NCI-H1436 (cell line): ENCODE results near the gene DLG4.
"Not testable (repeated sequence)": the region's sequence is repeated elsewhere in the genome, so short reads cannot be mapped to it uniquely, and the experiment has no call there.

Experiments used
- DNase-seq: peaks from one replicate; lab custom pipeline; 2025; lab: John Stamatoyannopoulos, UW

Gene DLG4

DNA sequence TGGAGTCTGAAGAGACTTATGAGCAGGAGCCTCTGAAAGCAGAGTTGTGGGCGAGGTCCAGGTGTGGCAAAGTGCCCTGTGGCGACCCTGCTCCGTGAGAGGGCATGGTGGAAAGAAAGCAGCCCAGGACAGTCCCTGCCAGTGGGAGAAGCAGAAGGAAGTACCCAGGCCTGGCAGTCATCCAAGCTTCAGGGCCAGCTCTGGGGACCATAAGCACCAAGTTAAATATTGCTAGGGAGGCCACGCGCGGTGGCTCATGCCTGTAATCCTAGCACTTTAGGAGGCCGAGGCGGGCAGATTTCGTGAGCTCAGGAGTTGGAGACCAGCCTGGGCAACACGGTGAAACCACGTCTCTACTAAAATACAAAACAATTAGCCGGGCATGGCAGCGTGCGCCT, 35.5 kb downstream of the DLG4 start:
- no peak for DNase-seq

DNA sequence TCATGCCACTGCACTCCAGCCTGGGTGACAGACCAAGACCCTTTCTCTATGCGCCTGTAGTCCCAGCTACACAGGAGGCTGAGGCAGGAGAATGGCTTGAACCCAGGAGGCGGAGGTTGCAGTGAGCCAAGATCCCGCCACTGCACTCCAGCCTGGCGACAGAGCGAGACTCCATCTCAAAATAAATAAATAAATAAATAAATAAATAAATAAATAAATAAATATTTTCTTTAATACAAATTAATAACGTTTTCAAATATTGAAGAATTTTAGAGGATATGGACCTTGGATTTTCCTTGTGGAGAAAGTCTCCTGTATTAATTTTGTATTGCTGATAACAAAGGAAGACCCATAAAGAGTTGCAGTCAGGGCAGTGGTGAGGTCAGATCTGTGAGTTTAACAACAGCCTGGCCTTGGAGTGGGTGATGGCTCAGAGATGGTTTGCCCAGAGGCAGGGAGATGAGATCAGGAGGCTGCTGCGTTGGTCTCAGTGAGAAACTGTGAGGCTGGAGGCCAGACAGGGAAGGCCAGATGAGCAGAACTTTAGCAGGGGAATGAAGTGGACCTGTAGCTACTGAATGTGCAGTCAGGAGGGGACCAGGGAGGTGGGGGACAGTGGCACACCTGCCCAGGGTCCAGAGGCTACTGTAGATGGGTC, 36.1 kb downstream of the DLG4 start:
- DNase-seq = no peak

GRCh38 chr17:7182101-7182500, 37.5 kb downstream of the DLG4 start:
- not testable (repeated sequence) for DNase-seq

DNA sequence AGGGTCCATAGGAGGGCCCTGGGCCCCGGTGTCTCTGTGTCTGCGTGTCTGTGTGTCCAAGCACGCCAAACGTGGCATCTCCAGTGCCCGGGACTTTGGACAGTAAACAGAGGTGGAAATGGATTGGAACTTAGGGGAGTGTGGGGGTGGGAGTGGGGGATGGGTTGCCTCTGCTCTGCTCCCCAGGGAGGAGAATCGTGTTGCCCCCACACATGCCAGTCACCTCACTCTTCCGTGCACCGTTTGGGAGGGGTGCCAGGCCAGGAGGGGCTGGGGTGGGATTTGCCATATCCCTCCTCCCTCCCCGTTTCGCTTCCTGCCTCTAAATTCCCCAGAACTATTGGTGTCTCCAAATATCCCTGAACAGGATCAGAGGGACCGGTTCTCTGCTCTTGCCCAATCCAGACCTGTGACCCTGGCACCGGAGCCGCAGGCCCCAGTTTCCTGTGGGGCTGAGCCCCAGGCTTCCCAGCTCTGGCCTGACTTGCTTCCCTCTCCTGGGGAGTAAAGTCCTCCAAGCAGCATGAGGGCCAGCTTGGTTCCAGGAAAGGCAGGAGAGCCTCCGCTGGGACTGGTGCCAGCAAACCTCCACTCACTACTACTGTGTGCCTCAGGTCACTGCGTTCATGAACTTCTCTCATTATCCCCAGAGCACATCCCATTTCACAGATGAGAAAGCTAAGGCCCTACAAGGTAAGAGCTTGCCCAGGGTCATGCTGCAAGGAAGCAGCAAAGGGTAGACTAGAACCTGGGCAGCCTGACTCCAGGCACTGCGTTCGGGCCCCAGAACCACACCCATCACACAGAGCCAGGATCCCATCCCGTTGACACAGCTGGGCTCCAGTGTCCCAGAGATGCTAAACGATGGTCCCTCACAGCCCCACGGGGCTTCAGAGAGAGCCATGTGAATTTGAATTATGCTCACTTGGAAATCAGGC, 40.0 kb downstream of the DLG4 start, which contains the start of gene ASGR1:
Gene ASGR1 (minus strand): TSS at position 54 of the 938 bp plus-strand sequence. CDS start 807 bp downstream, outside the sequence.
- no peak for DNase-seq

- no peak for DNase-seq
Observed at GRCh38 chr17:7178973-7179316, 40.7 kb downstream of the DLG4 start.

- no peak for DNase-seq
Observed at GRCh38 chr17:7177954-7178477, 41.6 kb downstream of the DLG4 start.

DNA sequence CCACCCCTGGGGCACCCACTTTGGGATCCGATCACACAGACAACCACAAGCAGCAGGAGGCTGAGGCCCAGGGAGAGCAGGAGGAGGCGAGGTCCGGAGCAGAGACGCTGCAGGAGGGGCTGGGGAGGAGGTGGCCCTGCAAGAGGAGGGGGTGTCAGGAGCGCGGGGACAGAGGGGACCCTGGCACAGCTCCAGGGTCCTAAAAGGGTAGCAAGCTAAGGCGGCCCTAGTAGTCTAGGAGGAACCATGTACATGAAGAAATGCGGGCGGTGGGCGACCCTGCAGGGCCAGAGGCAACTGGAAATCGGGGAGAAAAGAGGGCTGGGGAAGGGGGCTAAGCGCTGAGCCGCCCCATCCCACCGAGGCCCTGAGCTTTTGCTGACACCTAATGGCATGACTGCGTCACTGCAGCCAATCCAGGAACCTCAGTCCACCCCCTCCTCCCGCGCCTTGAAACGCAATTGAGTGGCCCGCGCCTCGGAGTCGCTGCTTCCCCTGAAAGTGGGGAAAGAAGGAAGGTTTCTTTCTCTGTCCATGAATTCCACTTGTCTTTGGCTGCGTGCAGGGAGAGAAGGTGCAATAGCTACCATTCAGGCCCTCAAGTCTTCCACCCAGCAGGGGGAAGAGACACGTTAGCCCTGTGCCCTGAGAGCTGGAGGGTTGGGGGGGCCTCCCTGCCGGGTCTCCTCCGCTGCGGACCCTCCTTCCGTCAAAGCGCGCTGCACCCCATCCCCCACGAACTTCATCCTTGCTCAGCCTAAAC, 42.3 kb downstream of the DLG4 start:
- DNase-seq = peak; percentile 75

GRCh38 chr17:7176841-7177190, 42.8 kb downstream of the DLG4 start:
- no peak for DNase-seq

- DNase-seq = no peak
Observed at GRCh38 chr17:7176107-7176840, 43.4 kb downstream of the DLG4 start.

DNA sequence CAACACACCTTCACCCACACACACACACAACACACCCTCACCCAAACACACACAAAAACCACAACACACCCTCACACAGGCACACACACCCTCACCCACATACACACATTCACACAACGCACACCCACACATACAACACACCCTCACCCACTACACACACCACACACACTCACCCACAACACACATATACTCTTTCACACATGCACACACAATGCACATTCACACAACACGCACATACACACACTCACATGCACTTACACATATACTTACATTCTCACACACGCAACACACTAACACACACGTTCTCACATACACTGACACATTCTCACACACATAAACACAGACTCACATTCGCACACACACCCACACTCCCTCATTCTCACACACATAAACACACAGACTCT, 44.3 kb downstream of the DLG4 start:
- no peak for DNase-seq

DNA sequence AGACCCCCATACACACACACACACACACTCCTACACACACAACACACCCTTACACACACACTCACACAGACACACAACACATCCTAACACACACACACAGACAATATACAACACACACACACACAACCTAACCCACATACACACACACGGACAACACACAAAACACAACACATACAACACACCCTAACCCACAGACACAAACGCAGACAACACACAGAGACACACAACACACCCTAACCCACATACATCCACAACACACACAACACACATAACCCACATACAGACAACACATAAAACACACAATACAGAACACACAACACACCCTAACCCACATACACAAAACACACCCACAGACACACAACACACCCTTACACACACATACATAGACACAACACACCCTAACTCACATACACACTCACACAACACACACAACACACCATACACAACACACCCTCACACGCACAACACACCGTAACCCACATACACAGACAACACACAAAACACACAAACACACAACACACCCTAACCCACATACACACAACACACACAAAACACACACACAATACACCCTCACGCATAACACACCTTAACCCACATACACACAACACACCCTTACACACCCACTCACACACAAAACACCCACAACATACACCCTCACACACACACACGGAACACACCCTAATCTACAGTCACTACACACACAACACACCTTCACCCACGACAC, 44.9 kb downstream of the DLG4 start:
- no peak for DNase-seq

- peak; percentile 40 for DNase-seq
Observed at GRCh38 chr17:7173687-7174602, 45.7 kb downstream of the DLG4 start.

- DNase-seq = not testable (repeated sequence)
Observed at GRCh38 chr17:7172522-7173191, 47.0 kb downstream of the DLG4 start.

DNA sequence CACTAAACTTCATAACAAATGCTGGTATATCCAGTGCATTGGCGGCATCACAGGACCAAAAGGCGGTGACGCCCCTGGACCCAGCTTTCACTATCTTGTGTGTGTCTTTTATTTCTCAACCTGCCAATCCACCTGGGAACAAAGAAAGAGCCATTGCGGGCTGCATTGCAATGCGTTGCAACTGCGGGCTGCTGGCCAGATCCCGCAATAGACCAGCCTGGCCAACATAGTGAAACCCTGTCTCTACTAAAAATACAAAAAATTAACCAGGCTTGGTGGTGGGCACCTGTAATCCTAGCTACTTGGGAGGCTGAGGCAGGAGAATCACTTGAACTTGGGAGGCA, 50.1 kb downstream of the DLG4 start:
- not testable (repeated sequence) for DNase-seq

DNA sequence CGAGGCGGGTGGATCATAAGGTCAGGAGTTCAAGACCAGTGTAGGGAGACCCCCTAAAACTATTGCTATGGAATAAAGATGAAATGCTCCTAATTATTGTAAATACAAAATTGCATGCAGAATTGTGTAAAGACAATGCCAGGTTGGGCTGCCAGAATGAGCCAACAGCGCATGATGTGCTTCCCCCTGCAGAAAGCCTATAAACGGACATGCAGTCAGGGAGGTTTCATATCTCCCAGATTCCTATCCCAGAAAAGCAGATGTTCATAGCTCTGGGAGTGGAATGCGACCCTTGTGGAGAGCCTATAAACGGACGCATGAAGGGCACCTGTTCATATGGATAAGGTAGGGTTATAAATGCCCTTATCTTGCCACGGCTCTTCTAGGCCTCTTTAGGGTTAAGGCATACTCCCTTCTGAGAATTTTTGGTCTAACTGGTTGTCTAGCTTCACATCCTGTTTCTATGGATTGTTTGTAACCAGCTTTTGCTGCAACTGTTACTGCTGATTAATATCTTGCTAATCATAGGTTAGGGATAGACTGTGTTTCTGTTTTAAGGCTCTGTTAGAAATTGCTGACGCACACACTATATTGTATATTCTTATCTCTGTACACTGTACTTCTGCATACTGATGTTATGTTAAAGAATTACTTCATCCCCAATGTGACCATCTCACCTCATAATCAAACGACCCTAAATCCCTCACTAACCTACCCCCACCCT, 50.6 kb downstream of the DLG4 start:
- DNase-seq = not testable (repeated sequence)

- DNase-seq = no peak
Observed at GRCh38 chr17:7167832-7168231, 51.8 kb downstream of the DLG4 start.

DNA sequence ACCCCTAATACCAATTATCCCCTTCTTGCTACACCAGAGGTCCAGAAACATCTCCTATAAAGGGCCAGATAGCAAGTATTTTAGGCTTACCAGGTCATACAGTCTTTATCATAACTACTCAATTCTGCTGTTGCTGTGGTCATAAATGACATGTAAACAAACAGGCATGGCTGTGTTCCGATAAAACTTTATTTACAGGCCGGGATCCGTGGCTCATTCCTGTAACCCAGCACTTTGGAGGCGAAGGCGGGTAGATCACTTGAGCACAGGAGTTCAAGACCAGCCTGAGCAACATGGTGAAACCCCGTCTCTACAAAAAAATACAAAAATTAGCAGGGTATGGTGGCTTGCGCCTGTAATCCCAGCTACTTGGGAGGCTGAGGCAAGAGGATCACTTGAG, 52.8 kb downstream of the DLG4 start:
- DNase-seq = no peak

- DNase-seq = not testable (repeated sequence)
Observed at GRCh38 chr17:7159571-7159970, 60.1 kb downstream of the DLG4 start.

DNA sequence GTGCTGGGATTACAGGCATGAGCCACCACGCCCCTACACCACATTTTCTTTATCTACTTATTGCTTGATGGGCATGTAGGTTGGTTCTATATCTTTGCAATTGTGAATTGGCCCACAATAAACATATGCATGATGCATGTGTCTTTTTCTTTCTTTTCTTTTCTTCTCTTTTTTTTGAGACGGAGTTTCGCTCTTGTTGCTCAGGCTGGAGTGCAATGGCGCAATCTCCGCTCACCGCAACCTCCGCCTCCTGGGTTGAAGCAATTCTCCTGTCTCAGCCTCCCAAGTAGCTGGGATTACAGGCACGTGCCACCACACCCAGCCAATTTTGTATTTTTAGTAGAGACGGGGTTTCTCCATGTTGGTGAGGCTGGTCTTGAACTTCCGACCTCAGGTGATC, 61.2 kb downstream of the DLG4 start:
- not testable (repeated sequence) for DNase-seq
